Measurements from ENCODE around the gene ATP9B.

Gene ATP9B

DNA sequence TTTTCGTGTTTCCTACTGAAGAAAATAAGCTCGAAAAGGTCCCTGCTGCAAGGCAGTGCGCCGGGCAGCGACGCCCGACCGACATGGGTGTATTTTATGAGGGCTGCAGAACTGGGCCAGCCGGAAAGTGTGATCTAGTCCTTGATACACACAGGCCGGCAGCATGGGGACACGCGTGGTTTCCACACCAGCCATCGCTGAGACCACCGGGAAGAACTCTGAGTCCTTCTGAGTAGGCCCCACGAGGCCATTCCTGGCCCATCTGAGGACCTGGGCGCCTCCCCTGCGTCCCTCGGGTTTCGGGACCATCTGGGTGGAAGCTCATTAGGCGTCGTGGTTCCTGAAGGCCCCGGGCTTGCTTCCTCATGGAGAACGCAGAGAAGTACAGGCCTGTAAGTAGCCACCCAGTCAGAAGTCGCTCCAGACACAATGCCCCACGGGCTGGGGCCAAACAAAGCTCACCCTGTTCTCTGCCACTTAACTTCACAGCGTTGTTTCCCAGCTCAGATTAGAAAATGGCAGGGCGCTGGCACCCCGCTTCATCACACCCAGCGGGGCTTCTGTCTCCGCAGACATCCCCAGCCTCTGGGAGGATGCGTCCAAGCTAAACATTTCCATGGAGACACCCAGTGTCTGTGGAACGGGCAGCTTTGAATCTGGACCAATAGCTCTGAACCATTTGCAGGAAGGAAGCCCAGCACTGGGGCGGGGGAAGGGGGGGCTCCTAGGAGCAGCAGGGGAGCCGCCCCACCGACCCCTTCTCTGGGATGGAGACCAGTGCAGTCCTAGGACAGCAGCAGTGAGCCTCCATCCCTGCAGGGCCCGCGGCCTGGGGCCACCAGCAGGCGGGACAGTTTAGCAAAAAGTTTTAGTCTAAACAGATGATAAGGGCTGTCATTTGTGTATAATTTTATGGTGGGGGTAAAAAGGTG lies 328.9 kb downstream of the ATP9B start:
- DNase-seq (ENCODE audit: low read depth) = no peak

DNA sequence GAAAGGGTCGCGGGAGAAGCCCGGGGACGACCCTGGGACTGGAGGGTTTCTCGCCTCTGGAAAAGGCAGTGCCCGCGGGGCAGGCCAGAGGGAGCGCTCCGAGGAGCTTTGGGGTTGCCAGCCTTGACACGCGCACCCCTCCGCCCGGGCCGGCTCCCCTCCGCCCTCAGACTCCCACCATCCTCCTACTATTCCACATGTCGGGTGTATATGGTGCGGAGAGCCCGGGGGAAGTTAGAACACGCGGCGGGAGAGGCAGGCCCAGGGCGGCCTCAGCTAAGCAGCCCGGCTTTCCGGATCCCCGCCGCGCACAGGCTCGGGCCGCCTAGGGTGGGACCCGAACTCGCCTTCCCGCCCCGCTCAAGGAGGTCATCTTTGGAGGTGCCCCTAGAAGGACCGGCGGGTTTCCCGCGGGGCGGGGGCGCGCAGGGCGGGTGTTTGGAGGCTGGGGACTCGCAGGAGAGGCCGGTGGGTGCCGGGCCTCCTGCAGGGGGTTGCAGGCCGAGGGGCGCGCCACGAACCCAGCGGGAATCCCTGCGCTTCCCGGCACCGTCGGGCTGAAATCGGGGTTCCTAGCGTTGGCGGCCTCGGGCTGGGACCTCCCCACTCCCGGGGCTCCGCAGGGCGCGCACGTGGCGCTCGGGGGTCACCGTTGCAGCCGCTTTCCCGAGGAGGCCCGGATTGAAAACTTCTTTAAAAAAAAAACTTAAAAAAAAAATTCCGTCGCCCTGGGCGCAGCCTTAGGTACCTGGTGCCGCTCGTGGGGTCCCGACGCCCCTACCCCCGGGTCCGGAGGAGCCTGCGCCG lies 330.3 kb downstream of the ATP9B start:
- DNase-seq (ENCODE audit: low read depth) = no peak

DNA sequence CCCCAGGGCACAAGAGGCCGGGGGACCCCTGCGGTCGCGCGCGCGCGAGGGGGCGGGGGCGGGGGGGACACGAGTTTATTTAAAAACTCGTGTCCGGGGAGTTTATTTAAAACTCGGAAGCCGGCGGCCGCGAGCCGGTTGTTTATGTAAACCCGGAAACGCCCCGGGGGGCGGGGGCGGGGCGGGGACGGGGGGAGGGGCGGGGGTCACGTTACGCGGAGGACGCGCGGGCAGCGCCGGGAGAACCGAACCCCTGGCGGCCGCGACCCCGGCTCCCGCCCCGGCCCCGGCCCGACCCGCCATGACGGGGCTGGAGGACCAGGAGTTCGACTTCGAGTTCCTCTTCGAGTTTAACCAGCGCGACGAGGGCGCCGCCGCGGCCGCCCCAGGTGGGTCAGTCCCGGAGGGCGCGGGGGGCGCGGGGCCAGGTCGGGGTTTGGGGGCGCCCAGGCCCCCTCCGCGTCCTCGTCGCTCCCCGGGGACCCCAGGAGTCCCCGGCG lies 330.9 kb downstream of the ATP9B start:
- no peak for DNase-seq (ENCODE audit: low read depth)

DNA sequence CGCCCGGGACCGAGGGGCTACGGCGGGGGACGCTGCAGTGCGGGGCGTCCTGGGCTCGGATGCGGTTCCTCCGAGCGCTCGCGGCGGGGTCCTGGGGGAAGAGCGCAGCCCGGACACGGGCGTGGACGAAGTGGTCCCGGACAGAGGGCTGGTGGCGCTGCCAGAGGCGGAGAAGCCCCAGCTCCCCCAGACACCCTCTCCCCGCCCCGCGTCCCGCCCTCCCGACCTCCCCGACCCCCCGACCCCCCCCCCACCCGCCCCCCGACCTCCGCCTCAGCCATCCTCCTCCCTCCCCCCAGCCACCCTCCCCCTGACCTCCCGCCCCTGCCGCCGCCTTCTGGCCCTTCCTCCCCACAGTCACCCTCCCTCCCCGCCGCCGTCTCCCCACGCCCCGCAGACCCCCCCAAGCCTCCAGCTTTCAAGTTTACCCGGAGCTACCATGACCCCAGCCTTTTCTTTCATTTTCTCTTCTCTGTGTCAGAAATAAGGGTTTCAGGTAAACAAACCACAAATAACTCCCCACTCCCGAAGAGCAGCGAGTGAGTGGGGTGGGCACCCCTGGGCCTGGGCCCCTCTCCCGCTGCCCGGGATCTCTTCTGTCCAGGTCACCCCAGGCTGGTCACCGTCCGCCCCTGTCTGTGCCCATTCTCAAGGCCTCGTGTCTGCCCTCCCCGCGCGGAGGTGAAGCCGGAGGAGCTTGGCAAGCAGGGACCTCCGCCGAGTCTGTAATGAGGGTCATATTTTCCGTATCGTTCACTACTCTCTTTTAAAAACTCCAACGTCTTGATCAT lies 331.6 kb downstream of the ATP9B start:
- DNase-seq (ENCODE audit: low read depth) = no peak

DNA sequence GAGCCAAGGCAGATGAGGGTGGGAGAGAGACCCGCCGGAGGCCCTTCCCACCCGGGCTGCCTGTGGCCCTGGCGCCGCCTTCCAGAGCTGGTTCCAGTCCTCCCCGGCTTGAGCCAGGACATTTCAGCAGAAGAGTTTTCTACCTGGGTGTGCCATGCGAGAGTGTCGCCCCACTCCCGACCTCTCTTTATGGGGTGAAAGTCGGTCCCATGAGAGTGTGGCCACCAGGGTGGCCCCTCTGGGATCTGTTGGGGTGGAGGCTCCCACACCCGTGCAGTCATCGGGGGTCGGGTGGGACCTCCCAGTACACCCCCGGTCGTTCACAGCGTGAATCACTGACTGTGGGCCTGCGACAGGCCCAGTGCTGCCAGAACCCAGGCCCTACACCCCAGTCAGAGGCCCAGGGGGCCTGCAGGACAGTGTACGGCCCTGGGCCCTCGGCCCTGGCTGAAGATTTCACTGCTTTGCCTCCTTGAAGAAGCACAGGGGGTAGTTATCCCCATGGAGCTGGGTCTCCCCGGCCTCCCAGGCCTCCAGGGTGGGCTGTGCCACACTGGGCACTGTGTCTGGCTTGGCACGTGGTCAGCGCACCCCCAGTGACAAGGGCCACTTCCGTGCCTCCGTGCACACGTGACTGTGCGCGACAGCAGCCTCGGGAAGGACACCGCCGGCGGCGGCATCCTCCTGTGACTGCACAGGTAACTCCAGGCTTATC lies 332.5 kb downstream of the ATP9B start:
- no peak for DNase-seq (ENCODE audit: low read depth)

DNA sequence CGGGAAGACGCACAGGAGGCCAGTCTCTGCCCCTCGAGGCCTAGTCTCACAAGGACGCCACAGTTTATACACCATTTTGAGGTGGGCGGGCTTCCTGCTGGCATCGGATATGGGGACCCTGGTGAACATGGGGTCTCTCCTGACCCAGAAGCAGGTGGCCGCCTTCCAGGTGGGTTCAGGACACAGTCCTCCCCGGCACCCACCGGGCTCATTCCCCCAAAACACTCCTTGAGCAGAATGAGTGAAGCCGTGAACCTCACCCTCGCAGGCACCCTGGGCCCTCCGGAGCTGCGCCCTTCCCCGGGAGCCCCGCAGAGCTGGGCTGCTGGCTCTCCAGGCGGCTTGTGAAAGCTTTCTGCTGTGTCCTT lies 333.0 kb downstream of the ATP9B start:
- no peak for DNase-seq (ENCODE audit: low read depth)

DNA sequence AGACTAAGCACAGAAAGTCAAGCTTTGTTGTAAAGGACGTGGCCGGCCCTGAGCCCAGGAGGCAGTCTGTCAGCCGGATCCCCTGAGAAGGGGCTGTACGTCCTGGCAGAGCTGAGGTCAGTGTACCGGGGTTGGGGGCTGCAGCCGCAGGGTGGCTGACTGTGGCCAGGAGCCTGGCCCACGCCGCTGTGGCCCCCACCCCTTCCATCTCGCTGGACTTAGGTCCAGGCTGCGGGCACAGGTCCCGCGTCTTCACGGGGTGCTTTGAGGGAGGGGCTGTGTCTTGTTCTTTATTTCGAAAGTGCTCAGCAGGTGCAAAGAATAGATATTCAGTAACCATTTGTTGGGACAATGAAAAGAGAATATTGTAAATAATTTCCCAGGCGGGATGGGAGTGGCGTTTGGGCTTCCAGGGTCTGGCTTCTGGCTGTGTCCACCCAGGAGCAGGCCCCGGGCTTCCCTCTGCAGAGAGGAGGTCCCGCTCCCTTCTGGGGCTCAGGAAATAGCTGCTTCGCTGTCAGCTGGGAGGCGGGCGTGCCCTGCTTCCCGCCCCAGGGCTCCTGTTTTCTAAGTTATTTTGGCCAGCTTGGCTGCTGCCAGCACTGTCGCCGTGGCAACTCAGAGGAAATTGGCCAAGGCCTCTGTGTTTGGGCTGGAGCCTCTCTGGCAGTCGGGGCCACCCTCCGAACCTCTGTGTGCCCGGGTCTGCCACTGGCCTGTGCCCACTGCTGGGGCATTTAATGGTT lies 334.0 kb downstream of the ATP9B start:
- no peak for DNase-seq (ENCODE audit: low read depth)

DNA sequence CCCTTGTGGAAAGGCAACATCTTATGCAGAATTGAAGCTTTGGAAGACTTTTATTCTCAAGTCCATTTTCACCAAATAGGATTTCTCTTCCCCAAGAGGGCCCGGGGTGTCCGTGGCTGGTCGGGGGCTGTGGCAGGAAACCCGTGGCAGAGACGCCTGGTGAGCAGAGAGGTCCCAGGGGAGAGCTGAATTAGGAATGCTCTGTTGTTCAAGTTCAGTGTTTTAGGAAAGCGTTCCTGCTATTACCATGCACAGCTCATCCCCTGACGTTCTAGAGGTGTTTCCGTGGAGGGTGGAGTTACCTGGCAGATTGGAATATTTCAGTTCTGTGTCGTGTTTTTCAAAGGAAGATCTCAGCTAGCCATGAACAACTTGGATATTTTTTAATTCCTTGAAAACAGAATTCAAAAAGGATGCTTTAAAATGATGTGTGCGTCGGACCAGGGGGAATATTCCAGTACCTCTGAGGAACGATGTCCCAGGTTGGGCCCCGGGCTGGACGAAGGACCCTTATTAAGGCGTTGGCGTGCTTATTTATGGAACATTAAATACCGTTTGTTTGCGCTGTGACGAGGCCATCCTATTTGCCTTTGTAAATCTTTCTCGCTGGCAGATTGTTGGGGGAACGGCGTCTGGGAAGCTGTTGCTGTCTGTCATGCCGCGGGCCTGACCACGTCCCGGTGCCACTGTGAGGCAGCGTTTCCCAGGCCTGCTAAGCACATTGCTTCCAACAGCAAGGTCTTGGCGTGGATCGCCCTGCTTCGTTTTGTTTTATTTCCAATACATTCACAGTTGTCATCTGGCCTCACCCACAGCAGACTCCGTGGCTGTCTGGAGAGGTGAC lies 334.8 kb downstream of the ATP9B start:
- DNase-seq (ENCODE audit: low read depth) = no peak

DNA sequence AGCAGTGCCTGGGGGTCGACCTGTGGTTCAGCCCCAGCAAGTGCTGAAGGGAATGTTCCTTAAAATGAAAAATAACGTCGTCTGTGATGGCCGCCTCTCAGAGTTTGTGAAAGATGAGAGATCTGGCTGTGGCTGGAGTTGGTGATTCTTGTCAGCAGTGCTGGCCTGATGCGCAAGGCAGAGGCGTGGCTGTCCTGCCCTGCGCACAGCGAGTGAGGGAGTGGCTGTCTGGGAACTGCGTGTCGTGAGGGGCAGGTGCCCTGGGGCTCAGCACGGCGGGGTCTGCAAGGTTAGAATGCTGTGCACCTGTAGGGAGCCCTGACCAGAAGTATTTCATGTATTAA lies 335.3 kb downstream of the ATP9B start:
- no peak for DNase-seq (ENCODE audit: low read depth)

DNA sequence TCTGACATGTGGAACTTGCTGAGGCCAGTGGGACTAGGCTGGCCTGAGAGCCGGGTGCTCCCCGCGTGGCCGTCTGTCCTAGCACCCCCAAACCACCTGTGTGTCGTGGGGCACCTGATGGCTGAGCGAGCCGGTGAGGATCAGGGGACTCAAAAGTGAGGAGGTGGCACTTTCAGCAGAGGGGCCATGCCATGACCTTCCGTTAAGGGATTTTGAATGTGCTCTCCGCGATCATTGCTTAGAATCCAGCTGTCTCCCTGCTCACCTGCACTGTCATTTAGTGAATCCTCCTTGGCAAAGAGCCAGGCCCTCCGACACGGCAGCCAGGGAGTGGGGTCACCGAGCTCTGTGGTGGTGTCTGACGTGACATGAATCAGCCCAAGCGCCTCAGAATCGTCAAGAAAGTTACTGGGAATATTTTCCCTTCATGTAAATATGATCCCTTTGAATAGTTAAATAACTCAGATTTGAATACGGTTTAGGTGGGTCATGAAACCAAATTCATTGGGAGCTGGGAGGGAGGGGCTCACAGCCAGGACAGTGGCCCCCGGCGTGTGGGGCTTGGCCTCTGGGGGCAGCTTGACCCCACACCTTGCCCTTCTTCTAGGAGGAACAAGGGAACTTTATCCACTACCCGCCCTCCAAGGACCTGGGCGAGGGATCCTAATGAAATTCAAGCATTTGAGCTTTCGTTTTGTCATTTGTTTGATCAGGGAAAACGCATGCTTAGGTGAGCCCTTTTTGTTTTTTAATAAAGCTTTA lies 336.0 kb downstream of the ATP9B start:
- DNase-seq (ENCODE audit: low read depth) = no peak

DNA sequence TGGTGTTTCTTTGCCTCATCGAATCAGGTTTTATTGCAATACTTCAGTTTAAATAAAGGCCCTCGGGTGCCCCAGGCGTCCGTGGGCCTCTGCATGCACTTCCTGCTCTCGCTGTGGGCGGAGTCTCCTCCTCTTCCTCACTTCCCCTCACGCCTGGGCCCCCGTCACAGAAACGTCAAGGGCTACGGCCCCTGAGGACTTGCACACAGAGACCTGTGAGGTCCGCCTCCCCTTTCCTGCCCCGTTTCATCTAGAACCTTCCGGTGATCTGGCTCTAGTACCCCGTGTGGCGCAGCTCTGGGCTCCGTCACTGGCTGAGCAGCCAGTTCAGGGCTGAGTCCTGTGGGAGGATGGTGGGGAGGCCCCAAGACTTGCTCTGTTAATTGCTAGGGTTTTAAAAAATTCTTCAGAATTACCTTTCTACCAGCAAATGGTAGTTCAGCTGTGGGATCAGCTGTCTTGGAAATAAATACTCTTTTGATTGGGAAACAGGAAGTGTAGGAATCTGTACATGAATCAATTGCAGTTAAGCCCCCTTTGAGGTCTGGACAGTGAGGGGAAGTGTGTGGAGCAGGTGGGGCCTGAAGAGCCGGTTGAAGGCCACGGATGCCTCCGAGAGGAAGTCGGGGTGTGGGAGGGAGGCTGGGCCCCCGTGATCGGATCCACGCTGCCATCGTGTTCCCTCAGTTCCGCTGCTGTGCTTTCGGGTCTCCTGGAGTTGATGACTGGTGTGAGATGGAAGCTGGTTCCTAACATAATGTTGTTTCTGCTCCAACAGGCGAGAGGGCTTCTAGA lies 336.8 kb downstream of the ATP9B start:
- no peak for DNase-seq (ENCODE audit: low read depth)

DNA sequence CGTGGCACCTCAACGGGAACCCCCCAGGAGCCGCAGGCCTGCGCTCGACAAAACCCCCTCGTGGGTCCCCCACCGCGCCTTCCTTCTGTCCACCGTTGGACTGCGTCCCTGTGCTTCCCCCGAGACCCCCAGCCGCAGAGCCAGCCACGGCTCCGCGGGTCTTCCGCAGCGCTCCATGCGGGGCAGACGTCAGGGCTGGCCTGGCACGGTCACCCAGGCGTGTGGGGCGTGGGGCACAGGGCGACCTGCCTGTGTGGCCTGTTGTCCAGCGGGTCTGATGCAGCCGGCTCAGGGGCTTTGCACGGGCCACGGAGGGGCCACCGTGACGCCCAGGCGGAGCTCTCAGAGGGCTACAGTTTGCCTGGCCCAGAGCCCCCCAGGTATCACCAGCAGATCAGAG lies 337.5 kb downstream of the ATP9B start:
- DNase-seq (ENCODE audit: low read depth) = no peak

DNA sequence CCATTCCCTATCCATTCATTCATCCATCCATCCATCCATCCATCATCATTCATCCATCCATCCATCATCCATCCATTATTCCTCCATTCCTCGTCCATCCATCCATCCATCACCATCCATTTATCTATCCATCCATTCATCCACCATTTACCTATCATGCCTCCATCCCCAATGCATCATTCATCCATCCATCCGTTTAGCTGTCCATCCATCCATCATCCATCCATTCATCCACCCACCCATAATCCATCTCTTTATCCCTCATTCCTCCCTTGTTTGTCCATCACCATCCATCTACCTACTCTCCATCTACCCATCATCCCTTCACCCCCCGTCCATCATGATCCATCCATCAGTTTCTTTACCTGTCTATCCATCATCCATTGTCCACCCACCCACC lies 340.1 kb downstream of the ATP9B start:
- DNase-seq (ENCODE audit: low read depth) = no peak

DNA sequence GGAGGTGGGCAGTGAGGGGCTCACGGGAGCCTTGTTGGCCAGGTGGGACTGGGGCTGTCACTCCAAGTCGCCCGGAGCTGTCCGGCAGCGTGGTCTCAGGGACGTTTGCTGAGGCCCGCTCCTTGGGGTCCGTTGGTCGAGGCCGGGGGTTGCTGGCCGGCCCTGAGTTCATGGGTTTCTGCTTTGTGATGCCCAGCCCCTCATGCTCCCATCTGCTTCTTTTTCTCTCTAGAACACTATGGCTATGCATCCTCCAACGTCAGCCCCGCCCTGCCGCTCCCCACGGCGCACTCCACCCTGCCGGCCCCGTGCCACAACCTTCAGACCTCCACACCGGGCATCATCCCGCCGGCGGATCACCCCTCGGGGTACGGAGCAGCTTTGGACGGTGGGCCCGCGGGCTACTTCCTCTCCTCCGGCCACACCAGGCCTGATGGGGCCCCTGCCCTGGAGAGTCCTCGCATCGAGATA lies 341.0 kb downstream of the ATP9B start:
- no peak for DNase-seq (ENCODE audit: low read depth)

DNA sequence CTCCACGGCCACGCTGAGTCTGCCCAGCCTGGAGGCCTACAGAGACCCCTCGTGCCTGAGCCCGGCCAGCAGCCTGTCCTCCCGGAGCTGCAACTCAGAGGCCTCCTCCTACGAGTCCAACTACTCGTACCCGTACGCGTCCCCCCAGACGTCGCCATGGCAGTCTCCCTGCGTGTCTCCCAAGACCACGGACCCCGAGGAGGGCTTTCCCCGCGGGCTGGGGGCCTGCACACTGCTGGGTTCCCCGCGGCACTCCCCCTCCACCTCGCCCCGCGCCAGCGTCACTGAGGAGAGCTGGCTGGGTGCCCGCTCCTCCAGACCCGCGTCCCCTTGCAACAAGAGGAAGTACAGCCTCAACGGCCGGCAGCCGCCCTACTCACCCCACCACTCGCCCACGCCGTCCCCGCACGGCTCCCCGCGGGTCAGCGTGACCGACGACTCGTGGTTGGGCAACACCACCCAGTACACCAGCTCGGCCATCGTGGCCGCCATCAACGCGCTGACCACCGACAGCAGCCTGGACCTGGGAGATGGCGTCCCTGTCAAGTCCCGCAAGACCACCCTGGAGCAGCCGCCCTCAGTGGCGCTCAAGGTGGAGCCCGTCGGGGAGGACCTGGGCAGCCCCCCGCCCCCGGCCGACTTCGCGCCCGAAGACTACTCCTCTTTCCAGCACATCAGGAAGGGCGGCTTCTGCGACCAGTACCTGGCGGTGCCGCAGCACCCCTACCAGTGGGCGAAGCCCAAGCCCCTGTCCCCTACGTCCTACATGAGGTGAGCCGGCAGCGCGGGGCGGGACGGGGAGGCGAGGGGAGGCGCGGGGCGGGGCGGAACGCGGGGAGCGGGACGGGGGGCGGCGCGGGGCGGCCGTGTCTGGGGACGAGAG lies 341.8 kb downstream of the ATP9B start:
- no peak for DNase-seq (ENCODE audit: low read depth)

DNA sequence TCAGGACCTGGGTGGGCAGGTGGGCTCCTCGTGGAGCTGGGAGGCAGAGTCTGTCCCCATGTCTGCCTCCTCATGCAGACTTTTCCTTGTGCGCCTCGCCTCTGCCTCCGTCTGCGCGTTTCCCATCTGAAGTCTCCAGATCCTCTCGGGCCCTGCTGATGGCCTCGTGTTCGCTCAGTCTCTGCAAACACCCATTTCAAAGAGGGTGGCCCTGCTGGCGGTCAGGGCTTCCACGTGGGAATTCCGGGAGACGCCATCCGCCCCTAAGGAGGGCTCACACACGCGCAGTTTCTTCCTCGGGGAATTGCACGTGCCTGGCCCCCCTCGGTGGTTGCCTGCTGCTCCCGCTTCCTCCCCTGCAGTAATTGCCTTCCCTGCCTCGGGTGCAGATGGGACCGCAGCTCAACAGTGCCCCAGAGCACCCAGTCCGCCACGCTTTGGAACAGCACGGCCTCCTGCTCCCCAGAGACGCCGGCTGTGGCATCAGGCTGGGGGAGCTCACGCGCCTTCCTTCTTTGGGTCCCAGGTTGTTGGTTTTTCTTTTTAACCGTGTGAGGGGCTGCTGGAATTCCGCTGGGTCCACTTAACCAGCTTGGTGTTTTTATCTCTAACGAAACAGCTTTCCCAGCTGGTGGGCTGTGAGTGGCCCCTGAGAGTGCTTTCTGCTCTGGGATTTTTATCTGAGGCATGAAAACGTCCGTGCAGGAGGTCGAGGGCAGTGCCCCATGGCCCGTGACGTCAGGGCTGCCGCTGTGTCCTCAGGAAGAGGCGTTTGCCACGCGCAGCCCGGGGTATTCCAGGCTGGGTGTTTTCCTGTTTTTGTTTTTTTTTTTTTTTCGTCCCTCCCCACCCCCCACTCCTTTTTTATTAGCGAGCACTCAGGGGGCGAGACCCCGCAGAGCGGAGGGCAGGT lies 342.7 kb downstream of the ATP9B start:
- DNase-seq (ENCODE audit: low read depth) = no peak

Measured in amniotic epithelial cell (primary cell).